Kidney glomerular epithelial cell (primary cell): ENCODE data around the gene SREK1IP1.
A peak's percentile ranks its signal among the peaks of the same experiment; 100 is the strongest.
"Not testable (repeated sequence)": the region's sequence is repeated elsewhere in the genome, so short reads cannot be mapped to it uniquely, and the experiment has no call there.

Source experiments
- DNase-seq: peaks from one replicate; lab custom pipeline; 2025; lab: John Stamatoyannopoulos, UW

Gene SREK1IP1

GRCh38 chr5:64763948-64764503 is 4.5 kb downstream of the SREK1IP1 start:
- DNase-seq, result no peak

- DNase-seq, result no peak
Measured at GRCh38 chr5:64759960-64760660, 8.4 kb downstream of the SREK1IP1 start.

- no peak for DNase-seq
Measured at GRCh38 chr5:64758901-64759300, 9.6 kb downstream of the SREK1IP1 start.

GRCh38 chr5:64754066-64754465 is 14.4 kb downstream of the SREK1IP1 start:
- no peak for DNase-seq

- DNase-seq, result no peak
Measured at GRCh38 chr5:64749385-64749784, 19.1 kb downstream of the SREK1IP1 start.

- no peak for DNase-seq
Measured at GRCh38 chr5:64746446-64746845, 22.0 kb downstream of the SREK1IP1 start.

GRCh38 chr5:64744914-64745313 is 23.6 kb downstream of the SREK1IP1 start:
- no peak for DNase-seq

GRCh38 chr5:64742821-64743220 is 25.7 kb downstream of the SREK1IP1 start:
- no peak for DNase-seq

GRCh38 chr5:64742411-64742810 is 26.1 kb downstream of the SREK1IP1 start:
- DNase-seq, result no peak

GRCh38 chr5:64727150-64727549 is 41.3 kb downstream of the SREK1IP1 start:
- no peak for DNase-seq

GRCh38 chr5:64722588-64722987 is 45.9 kb downstream of the SREK1IP1 start:
- no peak for DNase-seq

GRCh38 chr5:64714495-64714894 is 54.0 kb downstream of the SREK1IP1 start:
- DNase-seq, result not testable (repeated sequence)

- DNase-seq, result no peak
Measured at GRCh38 chr5:64707191-64707590, 61.3 kb downstream of the SREK1IP1 start.

GRCh38 chr5:64706074-64706473 is 62.4 kb downstream of the SREK1IP1 start:
- DNase-seq, result not testable (repeated sequence)

GRCh38 chr5:64700765-64701164 is 67.7 kb downstream of the SREK1IP1 start:
- no peak for DNase-seq

GRCh38 chr5:64696414-64696813 is 72.1 kb downstream of the SREK1IP1 start:
- DNase-seq, result not testable (repeated sequence)

- DNase-seq, result peak; percentile 51
Measured at GRCh38 chr5:64693636-64694035, 74.9 kb downstream of the SREK1IP1 start.

GRCh38 chr5:64691291-64691690 is 77.2 kb downstream of the SREK1IP1 start:
- DNase-seq, result no peak

- no peak for DNase-seq
Measured at GRCh38 chr5:64690417-64691151, 77.9 kb downstream of the SREK1IP1 start, which contains the start of gene SHISAL2B. Gene SHISAL2B (plus strand): TSS chr5:64690503. CDS start chr5:64690624, 121 bp downstream.

- DNase-seq, result no peak
Measured at GRCh38 chr5:64690104-64690416, 78.4 kb downstream of the SREK1IP1 start.

- DNase-seq, result no peak
Measured at GRCh38 chr5:64688965-64689364, 79.5 kb downstream of the SREK1IP1 start.

GRCh38 chr5:64688391-64688790 is 80.1 kb downstream of the SREK1IP1 start:
- no peak for DNase-seq

GRCh38 chr5:64685866-64686265 is 82.6 kb downstream of the SREK1IP1 start:
- no peak for DNase-seq
